C4-2B (cell line): ENCODE measurements around the gene MAGEE2.

Experiments
- CTCF ChIP-seq: fragments of 450-650 bp; conservative IDR thresholded peaks from 2 replicates; pipeline ENCODE4 v1.5.1; 2017; ENCODE audit warnings: mild to moderate bottlenecking
- ZFX ChIP-seq: fragments of 450-650 bp; IDR thresholded peaks from 2 replicates; pipeline ENCODE4 v1.6.1; 2017

- TF ChIP-seq CTCF (no peak), ZFX (no peak)
Observed at GRCh38 chrX:75784680-75785491, at the start of gene MAGEE2.
